ENCODE data around the gene ADGRG6.

ADGRG6 gene

DNA sequence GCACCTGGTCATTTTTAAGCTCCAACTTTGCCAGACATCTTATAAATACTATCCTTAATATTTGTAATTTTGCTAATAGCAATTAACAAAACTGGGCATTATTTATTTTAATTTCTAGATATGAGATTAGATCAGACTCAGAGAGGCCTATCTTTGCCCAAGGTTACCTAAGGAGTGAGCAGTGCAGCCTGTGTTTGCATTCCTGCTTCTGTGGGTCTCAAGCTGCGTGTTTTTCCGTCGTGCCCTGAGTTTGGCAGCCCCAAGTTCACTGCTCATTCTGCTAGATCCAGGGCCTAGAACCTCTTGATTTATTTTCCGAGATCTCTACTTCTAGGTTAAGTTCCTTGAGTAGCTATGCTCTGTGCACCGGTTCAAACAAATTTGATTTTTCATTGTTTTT is 11.0 kb upstream of the ADGRG6 start:
- no peak for DNase-seq (ENCODE audit: low read depth in 2 of 2)

DNA sequence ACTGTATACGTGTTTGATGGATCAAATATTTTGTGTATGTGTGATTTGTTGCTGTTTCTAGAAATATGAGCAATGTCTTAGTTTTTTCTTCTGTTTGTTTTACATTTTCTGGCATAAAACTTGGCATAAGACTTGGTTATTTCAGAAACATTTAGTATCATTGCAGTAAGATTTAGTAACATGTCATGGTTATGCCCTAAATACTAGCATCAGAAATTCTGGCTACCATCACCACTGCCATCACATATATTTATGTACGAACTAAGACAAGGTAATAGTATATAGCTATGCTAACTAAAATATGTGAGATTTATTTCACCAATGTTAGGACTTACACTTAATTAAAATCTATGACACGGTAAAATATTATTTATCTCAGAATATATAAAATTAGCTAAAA is 10.3 kb upstream of the ADGRG6 start:
- no peak for DNase-seq (ENCODE audit: low read depth in 2 of 2)

DNA sequence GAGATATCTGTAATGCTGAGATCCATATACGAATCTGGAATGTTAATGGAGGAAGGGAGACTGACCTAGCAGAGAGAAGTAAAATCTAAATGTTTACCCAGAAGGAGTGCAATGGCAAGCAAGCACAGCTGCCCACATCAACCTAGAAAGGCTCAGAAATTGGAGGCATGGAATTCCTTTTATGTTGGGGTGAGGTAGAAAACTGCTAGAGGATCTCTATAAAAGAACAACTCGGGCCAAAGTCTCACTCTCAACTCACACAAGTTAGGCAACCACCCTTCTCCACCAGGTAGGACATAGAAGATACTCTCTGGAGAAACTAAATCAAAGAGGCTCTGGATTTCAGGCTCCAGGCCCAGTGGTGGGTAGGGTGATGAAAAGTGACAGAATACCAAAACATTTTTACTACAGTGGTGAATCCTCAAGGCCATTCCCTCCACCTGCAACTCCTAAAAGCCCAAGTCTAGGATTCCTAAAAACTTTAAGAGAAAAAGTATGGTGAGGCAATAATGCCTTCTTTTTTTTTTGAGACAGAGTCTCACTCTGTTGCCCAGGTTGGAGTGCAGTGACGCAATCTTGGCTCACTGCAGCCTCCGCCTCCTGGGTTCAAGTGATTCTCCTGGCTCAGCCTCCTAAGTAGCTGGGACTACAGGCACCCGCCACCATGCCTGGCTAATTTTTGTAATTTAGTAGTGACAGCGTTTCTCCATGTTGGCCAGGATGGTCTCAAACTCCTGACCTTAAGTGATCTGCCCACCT is 9.5 kb upstream of the ADGRG6 start:
- DNase-seq (ENCODE audit: low read depth in 2 of 2) = no peak

DNA sequence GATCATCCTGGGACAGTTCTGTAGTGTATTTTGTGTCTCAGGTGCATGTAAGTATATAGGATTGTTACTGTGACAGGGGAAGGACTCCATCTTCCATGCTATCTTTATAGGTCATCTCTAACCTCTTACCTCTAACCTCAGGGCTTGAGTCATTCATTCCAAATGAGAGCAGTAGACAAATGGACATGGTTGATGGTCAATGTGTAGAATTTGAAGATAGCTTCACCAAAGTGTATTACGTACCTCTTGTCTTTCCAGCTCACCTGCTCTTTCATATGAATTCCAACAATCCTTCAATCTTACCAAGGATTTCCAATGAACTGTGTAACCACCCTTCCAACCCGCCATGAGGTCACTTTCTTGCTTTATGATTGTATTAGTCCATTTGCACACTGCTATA is 8.7 kb upstream of the ADGRG6 start:
- DNase-seq (ENCODE audit: low read depth in 2 of 2) = no peak

DNA sequence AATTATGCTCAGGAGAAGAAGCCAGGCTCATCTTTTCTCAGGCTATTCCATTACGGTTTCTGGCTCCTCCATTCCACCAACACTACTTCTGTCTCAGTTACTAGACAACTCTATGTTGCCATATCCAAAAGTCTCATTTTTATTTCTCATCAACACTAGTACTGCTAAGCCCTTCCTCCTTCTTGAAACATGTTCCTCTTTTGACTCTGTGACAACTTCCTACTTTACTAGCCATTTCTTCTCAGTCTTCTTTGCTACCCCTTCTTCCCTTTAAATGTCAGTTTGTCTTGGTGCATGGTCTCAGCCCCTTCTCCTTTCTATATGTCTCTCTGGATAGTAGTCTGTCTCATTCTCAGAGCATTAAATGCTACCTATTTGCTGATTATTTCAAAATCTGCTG is 7.1 kb upstream of the ADGRG6 start:
- DNase-seq (ENCODE audit: low read depth in 2 of 2) = no peak

DNA sequence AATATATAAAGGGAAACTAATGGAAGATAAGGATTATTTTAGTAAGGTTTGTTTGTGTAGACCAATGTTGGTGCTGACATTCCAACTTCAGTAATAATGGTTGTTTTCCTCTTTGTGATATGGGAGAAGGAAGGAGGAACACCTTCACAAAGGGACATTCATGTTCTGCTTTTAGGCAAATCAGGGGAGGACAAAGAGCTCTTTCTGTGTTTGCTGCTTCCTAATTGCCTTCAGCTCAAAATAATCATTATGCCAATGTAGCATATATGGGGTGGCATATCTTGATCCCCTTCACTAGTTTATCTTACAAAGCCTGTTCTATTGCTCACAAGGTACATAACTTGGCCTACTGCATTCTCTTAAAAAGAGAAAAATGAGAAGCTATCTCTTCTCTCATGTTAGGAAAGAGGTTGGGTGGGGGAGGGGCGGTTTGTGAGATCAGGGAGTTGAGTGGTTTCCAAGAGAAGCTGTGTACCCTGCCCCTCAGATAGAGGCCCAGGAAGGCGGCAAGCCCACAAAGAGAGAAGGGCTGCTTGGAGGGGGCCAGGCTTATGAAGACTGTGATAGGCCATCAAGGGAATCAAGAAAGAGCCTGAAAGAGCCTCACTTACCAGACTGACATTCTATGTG is 4.7 kb upstream of the ADGRG6 start:
- no peak for DNase-seq (ENCODE audit: low read depth in 2 of 2)

DNA sequence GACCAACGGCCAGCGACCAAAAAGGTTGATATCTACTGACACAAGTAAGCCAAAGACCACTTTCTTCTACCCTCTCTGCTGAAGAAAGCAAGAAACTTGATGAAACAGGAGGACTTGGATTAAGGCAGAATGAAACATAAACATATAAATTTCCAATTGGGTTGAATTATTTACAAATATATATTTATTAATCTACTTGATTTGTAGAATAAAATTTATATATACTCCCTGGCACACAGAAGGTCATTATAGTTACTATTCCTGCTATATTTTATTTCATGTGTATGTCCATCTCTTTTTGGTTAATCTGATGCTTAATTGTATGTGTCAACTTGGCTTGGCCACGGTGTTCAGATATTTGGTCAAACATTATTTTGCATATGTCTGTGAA is 4.2 kb upstream of the ADGRG6 start:
- DNase-seq (ENCODE audit: low read depth in 2 of 2) = no peak

DNA sequence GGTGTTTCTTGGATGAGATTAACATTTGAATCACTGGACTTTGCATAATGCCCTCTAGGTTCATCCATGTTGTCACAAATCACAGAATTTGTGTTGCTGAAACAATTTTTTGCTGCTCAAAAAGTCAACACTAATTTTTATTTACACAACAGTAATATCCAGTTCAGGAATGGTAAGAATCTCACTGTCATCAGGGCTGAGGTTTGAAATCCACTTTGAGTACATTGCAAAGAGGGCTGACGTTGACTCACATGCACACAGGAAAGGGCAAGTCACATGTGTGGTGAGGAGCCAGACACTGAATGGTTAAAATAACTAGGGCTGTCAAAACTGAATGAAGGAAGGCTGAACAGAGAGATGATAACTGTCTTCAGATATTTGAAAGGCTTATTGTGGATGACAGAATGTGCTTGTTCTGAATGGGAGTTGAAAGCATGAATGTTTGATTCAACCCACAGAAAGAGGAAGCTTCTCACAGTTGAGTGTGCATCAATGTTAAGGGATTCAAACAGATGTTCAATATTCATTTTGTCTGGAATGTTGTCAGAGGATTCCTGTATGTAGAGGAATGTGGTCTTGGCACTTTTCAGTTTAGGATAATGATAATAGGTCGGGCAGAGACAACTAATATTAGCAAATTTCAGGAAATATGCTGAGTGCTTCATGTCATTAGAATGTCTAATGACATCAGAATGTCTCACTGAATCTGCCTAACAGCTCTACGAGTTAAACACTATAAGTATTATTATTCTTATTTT is 3.6 kb upstream of the ADGRG6 start:
- no peak for DNase-seq (ENCODE audit: low read depth in 2 of 2)

DNA sequence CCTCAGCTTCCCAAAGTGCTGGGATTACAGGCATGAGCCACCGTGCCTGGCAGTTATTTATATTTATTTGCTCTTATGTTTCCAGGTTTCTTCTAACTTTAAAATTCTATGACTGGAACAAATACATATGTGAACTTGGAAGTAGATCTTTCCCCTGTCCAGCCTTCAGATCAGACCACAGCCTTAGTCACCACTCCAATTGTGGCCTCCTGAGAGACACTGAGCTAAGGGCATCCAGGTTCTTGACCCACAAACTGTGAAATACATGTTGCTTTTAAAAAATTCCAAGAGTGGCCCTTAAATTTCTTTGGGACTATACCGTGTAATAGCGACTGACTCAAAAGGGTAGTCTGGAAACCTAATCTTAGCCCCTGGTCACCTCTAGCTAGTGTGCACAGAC is 1.5 kb upstream of the ADGRG6 start:
- DNase-seq (ENCODE audit: low read depth in 2 of 2) = no peak

DNA sequence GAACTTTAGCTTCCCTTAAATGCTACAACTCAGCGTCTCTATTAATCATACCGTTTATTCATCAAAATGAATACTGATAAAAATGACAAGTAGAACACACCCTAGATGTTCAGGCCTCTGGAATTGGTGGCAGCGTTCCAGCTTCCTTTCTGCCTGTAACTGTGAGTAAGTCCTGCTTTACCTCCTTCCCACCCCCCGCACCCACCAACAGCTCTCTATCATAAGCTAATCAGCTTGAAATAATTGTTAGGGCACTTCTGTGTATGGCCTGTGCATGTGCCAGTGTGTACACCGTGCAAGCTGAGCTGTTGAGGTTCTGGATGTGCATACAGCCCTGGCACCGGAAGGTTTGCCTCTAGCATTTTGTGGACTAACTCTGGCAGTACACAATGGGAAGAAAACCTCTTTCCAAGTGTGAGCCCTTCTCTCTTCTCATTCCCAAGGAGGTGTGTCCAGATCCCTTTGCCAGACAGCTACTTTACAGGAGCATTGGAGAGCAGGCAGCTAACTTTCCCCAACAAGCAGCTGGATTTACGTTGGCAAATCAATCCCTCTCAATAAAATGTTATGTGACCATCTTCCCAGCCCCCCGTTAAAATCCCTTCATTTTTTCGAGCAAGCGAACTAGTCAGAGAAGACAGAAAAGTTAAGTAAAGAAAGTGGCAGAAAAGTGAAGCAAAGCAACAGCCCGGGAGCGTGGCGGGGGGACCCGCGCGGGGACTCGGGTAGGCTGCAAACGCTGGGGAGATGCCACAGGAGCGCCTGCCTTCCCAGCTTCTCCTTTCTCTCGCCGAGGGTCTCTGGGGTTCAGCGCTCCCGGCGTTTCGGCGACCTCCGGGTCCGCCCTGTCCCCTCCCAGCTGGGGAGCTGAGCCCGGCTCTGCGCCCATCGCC is 803 bp upstream of the ADGRG6 start:
- no peak for DNase-seq (ENCODE audit: low read depth in 2 of 2)

DNA sequence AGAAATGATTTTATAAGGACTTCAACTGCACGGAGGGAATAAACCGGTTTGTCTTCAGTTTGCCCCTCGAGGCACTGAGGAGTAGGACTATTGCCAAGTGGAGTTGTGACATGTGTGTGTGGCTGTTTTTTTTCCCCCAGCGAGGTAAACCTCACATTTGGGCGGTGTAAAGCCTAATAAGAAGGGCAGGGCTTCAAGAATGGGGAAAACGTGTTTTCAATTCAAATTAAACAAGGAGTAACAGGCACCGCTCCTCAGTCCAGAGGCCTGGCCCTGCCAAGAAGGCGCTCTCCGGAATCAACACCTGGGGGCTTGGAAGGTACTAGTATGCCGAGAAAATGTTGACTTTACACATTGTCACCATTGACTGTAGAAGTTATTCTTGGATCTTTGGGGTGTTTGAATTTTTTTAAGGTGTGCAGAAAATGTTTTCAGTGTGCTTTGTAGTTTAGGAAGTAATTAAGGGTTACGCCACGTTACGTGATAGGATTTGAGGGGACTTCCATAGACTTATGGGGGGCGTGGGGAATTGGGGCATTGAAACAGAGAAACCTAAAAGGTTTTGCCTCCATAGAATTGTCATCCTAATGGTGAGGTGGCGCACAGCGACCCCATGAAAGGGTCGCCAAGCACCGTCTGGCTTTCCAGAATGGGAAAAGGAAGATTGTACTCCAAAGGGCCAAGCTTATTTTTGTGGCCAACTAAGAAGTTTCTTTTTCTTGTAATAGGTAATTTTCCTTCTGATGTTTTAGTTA is 791 bp downstream of the ADGRG6 start:
- DNase-seq (ENCODE audit: low read depth in 2 of 2) = no peak

DNA sequence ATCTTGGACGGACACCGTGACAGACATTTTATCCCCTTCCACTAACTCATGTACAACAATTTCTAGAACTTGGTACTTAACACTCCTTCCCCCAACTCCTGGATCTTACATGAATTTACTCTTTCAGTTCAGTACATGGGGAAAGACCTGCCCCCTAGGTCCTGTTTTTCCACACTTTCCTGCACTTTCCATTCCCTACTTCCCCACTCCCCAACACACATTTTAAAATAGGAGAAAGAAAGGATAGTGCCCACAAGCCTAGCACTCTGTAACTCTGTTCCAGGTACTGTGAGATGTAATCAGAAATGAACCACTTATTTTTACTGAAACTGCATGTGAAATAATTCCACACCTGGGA is 1.3 kb downstream of the ADGRG6 start:
- DNase-seq (ENCODE audit: low read depth in 2 of 2) = no peak

DNA sequence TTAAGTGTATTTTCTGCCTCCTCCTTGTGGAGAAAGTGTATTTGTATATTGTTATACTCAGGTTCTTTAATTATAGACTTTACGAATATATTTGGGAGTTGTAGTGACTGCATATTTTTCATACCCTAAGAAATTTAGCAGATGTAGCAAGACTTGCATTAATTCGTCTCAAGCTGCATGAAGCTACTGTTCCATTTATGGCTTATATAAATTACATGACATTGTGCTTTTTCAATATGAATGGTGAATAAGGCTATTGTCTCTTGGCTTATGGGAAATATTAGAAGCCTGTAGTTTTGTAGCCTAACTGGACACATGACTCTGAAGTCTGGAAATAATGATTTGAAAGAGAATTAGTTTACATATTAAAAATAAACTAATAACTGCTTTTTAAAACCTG is 2.4 kb downstream of the ADGRG6 start:
- no peak for DNase-seq (ENCODE audit: low read depth in 2 of 2)

DNA sequence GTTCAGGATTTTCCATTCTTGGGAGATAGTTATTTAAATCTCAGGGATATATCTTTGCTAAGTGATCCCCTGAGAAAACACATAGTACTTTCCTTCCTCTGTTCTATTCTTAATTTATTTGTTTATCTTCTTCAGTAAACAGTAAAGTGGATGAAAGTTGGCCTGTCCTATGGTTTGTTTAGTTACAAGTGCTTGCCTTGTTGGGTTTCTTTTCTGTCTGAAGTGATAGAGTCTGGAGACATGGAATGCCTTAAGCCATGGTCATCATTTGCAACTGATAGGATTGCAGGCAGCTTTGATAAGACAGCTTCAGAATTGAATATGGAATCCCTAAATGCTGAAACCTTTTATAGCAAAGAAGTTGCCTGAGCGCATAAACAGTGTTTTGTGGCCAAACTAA is 4.9 kb downstream of the ADGRG6 start:
- DNase-seq (ENCODE audit: low read depth in 2 of 2) = no peak

DNA sequence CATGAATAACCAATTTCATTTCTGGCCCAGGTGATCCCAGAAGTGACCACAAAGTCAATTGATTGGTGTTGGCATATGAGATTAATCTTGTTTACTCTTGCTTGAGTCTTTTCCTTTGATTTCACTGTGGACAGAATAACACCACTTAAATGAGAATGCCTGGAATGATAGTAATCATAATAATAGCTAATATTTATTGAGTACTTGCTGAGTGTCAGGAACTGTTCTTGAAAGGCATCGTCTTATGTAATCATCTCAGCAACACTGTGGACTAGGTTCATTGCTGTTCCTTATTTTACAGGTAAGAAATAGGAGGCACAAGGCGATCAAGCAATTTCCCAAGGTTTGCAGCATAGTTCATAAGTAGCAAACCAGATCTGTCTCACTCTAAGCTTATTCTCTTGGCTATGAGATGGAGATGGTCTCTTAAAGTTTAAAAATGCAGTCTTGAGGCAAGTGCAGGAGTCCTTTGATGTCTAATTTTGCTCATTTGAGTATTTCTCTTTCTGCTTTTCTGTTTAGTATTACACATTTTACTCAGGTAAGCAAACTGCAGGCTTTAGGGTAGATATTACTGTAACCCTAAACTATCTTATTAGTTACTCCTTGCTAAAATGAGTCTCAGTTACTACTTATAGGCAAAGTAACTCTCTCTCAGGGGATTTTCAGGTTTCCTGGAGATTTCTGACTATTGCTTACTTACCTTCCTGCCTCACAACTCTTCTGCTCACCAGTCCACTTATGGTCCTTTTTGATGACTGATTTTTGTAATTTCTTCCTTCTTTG is 6.3 kb downstream of the ADGRG6 start:
- DNase-seq (ENCODE audit: low read depth in 2 of 2) = no peak

DNA sequence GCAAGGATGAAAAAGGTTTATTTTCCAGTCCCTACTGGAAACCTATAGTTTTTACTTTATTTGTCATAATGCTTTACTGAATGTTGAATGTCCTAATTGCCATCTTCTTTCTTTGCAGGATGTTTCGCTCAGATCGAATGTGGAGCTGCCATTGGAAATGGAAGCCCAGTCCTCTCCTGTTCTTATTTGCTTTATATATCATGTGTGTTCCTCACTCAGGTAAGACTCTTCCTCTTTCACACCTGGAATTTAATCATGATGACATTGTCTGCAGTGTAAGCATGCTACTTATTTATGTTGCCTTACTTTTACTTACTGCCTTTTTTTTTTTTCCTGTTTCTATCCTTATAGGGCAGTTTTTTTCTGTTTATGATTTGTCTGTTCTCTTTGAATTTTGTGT is 7.6 kb downstream of the ADGRG6 start:
- no peak for DNase-seq (ENCODE audit: low read depth in 2 of 2)

DNA sequence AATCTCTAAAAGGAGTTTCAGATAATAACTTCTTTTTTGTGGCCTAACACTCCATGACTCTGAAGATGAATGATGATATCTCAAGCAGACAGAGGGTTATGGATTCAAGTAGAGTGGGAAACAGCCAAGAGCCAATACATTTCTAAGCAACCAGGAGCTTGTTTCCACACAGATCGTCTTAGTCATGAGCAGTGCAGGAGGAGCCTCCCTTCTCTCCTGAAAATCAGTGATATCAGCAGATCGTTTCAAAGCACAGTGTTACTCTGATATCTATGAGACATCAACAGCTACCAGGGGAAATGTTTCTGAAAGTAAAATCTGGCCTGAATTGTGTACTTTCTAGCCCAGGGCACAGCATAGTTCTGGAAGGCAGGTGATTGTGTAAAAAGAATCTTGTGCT is 11.5 kb downstream of the ADGRG6 start:
- no peak for DNase-seq (ENCODE audit: low read depth in 2 of 2)

DNA sequence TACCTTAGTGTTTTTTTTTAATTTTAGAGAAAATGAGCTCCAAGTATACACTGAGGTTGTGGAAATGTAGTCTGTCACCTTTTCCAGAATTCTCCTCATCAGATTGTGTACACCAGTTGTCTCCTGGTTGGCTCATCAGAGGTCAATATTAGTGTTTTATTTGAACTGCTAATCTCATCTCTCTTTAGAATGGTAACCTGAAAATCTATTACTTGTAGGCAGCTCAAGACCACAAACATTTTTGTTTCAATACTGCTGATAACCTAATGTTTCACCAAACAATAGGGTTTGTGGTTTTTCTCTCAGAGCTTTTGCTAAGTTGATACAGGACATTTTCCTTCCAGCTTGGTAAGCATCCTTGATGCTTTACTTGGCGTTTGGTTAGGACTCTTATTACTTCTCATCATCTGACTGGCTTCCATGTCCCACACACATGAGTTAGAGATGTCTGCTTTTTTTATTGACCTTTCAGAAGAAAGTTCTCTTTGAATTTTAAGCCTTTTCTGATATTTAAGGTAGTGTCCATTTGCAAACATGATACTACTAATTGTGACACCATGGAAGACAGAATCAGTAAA is 15.1 kb downstream of the ADGRG6 start:
- DNase-seq (ENCODE audit: low read depth in 2 of 2) = no peak

DNA sequence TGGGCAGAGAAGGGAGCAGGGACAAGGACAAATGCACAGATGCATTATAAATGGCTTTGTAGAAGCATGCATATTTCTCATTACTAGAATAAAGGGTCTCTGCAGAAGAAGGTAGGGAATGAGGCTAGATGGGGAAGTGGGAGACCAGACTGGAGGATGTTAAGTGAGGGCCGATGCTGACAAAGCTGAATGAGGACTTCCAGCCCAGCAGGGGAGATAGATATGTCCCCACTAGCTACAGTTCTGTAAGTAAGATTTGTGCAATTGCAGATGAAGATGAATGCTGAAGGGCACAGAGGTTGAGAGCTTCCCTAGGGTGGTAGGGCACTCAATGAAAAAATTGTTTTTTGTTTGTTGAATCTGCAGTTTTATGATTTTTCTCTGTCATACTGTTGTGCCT is 16.9 kb downstream of the ADGRG6 start:
- DNase-seq (ENCODE audit: low read depth in 2 of 2) = no peak

DNA sequence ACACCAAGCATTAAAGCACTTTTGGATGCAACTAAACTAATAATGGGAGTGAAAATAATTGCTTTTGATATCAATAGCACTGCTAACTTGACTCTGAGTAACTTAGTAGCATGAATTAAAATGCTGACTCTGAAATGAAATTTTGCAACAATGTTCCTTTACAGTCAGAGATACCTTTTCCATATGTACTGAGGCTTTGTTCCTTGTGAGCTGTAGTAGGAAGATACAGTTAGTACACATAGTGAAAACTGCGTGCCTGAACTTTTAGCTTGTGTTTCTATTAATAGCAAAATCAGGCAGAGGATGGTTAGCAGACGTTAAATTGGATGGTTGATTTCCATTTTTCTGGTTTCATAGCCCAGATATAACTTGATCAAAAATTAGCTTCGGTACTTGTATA is 18.6 kb downstream of the ADGRG6 start:
- DNase-seq (ENCODE audit: low read depth in 2 of 2) = no peak
